DLD1 (cell line): Measurements from ENCODE around the gene ZNF764.
"Not testable (repeated sequence)": the region's sequence is repeated elsewhere in the genome, so short reads cannot be mapped to it uniquely, and the experiment has no call there.

Experiments used
- in situ Hi-C: cut with HindIII; loops from 2 replicates; pipeline ENCODE4 v1.10.0; 2017; ENCODE audit warnings: low sequenced_read_pairs

The ZNF764 gene

DNA sequence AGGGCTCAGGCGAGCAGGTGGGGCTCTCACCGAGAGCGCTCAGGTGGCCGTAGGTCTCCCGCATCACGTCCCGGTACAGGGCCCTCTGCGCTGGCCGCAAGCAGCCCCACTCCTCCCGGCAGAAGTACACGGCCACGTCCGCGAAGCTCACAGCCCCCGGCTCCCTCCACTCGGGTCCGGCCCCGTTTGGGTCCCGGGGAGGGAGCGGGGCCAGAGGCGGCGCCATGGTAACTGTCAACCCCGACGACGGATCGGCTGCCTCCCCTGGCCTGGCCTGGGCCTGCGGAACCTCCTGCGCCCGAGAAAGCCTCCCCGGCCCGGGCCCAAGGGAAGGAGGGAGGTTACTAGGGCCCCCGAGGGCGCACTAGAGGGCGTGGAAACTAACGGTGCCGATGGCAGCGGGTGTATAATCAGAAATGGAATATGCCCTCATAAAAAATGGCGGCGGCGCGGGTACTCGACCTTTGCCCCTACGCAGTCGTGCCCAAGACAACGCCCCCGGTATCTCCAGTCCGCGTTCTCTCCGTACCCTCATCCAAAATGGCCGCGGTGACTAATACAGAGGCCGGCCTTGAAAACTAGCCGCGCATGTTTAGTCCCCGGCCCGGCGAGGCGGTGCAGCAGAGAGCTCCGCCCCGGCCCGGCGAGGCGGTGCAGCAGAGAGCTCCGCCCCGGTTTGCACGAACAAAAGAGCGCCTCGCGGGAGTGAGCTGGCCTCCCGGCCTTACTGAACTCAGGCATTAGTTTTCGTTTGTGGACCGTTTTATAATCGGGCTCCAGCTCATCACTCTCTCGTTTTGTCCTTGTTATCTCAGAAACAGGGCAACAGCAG, at the start of gene ZNF764:
Gene ZNF764, minus strand, starts transcription at position 418 of the 832 bp plus-strand sequence. Its CDS starts 192 bp downstream, at position 226.
- in situ Hi-C loops, result no loop called here

DNA sequence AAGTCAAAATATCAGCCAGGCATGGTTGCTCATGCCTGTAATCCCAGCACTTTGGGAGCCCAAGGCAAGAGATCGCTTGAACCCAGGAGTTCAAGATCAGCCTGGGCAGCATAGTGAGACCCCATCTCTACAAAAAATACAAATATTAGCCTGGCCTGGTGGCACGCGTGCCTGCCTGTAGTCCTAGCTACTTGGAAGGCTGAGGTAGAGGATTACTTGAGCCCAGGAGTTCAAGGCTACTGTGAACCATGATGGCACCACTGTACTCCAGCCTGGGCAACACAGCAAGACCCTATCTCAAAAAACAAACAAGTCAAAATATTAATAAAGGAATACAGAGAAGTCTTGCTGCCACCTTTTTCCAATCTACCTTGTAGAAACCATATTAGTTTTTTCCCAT, 47.8 kb upstream of the ZNF764 start:
- in situ Hi-C loops, result no loop called here

DNA sequence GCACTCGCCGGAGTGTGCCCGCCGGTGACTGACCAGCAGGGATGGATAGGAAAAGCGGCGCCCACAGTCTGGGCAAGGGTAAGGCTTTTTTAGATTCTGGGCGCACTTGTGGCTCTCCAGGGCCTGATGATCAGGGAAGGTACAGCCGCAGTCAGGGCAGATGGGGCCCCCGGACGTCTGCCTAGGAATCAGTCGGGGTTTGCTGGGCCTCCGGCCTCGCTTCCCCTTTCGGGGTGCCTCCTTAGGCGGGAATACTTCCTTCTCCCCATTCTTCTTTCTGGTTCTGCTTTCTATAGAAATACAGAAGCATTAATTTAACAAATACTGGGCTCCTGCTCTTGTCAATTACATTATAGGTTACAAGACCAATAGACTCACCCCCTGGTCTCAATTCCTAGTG, 47.0 kb upstream of the ZNF764 start:
- in situ Hi-C loops, result no loop called here

DNA sequence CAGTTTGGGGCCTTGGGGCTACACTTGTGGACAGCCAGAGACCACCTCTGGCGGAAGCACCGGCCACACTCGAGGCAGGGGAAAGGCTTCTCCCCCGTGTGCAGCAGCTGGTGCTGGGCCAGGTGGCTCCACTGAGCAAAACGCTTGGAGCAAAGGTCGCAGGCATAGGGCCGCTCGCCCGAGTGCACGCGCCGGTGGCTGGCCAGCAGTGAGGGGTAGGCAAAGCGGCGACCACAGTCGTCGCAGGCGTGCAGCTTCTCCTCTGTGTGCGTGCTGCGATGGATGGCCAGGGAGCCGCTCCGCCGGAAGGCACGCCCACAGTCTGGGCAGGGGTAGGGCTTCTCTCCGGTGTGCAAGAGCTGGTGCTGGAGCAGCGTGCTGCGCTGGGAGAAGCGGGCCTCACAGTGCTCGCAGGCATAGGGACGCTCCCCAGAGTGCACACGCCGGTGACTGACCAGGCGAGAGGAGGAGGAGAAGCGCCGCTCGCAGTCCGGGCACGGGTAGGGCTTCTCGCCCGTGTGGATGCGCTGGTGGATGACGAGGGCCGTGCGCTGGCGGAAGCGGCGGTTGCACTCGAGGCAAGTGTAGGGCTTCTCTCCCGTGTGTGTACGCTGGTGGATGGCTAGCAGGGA, 46.3 kb upstream of the ZNF764 start:
- in situ Hi-C loops, result no loop called here

DNA sequence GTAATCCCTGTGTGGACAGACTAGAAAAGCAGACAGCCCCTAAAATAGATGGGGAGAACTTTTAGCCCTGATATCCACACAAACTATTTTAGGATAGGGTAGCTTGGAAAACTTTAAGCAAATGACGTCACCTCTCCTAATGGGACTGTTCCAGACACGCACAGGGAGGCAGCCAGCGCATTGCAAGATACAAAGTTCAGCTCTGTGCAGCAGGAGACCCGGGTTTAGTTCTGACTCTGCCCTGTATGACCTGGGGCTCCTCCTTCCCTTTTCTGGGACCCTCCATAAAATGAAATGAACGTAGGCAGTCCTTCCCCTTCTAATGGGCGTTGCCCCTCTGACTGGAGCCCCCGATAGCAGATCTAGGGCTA, 45.8 kb upstream of the ZNF764 start:
- in situ Hi-C loops, result no loop called here

DNA sequence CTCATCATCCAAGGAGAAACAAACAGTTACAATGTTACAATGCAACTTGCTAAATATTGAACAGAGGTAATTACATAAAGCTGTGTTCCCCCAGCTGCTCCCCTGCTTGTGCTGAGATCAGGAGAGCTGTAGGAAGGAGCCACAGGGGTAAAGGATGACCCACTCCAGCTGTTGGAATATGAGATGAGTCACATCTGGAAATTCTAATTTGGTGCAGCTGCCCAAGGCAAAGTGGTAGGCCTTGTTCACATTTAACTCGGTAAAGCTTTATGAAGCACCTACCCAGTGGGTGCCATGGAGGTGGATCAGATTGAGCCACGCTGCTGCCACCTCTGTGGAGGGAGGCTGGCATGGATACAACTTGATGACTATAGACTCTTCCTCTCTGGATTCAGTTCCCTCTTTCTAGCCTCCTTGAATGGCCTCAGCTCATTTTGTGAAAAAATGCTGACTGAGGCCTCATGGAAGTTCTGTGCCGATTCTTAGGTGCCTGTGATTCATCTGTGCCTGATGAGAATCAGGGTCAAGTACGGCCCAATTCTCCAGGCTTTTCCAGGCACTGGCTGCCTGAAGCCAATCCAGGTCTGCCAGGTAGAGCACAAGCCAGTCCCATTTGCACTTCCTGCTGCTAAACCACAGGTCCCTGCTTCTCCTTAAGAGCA, 44.6 kb upstream of the ZNF764 start:
- in situ Hi-C loops, result no loop called here

DNA sequence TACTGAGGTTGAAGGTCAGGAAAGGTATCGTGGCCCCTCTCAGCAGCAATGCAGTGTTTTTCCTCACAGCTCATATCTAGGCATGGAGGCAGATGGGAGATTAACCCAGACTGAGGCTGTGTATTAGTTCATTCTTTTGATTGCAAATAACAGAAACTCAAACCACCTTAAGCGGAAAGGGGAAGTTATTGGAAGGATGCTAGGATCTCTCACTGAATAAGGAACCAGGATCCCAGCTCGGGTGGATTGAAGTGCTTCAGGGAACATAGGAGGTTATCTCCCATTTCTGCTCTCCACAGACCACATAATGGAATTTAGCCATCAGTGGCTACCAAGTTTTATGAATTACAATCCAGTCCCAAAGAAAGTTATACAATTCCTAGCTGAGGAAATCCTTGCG, 43.8 kb upstream of the ZNF764 start:
- in situ Hi-C loops, result no loop called here

DNA sequence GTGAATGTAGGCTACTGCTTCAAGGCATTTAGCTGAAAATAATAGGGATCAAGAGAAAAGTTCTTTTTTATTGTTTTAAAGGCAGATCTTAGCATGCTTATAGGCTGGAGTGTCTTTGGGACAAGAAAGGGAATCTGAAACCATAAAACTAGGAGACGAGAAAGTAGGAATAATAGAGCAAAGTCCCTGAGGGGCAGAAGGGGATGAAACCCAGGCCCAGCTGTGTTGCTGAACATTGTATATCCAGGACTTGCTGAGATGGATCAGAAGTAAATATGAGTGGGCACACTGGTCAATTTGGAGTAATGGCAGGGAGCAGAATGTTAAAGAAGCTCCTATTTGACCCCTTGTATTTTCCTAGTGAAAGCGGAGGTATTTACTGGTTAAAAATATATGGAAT, 42.8 kb upstream of the ZNF764 start:
- in situ Hi-C loops, result no loop called here

DNA sequence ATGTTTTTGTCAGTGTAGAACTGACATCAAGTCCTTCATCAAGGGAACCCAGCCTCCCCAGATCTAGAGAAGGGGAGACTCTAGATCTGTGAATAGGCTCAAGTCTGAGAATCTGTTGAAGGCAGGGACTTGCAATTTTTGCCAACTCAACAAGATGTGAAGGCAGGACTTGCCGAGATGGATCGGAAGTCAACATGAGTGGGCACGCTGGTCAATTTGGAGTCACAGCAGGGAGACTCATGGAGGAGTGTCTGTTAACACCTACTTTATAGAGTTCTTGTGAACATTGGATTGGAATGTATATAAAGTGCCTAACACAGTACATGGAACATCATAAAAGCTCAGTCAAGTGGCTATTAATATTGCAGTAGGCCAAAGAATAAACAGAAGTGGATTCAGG, 42.0 kb upstream of the ZNF764 start:
- in situ Hi-C loops, result no loop called here

DNA sequence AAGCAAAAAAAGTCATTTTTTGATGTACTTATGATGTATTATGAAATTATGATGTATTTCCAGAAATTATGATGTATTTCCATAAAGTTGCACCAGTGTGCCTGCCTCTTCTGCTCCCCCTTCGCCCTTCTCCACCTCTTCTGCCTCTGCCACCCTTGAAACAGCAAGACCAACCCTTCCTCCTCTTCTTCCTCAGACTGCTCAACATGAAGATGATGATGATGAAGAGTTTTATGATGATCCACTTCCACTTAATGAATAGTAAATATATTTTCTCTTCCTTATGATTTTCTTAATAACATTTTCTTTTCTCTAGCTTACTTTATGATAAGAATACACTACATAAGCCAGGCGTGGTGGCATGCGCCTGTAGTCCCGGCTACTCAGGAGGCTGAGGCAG, 34.7 kb upstream of the ZNF764 start:
- in situ Hi-C loops, result no loop called here

DNA sequence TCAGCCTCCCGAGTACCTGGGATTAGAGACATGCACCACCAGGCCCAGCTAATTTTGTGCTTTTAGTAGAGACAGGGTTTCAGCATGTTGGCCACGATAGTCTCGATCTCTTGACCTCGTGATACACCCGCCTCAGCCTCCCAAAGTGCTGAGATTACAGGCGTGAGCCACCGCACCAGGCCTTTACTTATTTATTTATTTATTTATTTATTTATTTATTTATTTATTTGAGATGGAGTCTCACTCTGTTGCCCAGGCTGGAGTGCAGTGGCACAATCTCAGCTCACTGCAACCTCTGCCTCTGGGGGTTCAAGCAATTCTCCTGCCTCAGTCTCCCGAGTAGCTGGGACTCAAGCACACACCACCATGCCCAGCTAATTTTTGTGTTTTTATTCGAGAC, 32.7 kb upstream of the ZNF764 start:
- in situ Hi-C loops, result not testable (repeated sequence)

DNA sequence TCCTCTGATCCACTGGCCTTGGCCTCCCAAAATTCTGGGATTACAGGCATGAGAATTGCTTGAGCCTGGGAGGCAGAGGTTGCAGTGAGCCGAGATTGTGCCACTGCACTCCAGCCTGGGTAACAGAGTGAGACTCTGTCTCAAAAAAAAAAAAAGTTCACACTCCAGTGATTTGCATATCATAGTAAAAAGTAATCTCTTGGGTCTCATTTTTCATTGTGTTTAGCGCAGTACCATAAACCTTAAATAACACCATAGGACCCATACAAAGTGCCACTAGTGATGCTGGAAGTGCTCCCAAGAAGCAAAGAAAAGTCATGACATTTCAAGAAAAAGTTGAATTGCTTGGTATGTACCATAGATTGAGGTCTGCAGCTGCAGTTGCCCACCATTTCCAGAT, 31.4 kb upstream of the ZNF764 start:
- in situ Hi-C loops, result not testable (repeated sequence)

DNA sequence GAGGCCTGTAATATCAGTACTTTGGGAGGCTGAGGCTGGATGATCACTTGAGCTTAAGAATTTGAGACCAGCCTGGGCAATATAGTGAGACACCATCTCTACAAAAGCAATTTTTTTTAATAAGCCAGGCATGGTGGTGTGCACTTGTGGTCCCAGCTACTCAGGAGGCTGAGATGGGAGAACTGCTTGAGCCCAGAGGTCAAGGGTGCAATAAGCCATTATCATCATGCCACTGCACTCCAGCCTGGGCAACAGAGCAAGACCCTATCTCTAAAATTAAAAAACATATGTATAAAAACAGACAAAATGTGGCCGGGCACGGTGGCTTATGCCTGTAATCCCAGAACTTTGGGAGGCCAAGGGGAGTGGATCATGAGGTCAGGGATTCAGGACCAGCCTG, 30.5 kb upstream of the ZNF764 start:
- in situ Hi-C loops, result no loop called here

DNA sequence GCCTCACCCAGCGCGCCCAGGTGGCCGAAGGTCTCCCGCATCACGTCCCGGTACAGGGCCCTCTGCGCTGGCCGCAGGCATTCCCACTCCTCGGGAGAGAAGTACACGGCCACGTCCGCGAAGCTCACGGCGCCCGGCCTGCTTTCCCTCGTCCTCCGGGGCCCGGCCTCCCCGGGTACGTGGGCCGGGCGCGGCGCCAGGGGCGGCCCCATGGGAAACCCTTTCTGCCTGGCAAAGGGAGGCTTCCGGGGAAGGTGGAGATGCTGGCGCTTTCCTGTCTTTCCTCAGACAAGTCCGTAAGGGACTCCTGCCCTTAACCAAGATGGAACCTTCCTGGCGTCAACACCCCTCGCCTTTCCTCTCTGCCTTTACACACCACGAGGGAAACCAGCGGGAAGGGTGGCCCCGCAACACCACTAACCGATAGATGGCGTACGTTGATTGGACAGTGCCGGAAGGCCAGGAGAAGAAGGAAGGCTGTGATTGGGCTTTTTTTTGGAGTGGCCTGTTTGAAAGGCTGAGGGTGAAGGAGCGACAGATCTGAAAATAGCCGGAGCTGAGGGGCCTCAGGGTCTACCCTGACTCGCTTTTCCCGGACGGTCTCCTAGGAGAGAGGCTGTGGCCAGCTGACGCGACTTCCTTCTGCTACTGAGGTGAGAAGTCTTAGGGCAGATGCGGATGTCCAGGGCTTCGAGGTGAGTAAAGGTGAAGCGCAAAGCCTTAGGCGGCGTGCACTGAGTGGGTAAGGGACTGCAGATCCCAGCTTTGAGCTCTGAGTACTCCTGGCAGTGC, 27.4 kb upstream of the ZNF764 start, which contains the start of gene ZNF785:
Gene ZNF785, minus strand, starts transcription at position 298 of the 792 bp plus-strand sequence. Its CDS starts 86 bp downstream, at position 212.
- in situ Hi-C loops, result no loop called here

DNA sequence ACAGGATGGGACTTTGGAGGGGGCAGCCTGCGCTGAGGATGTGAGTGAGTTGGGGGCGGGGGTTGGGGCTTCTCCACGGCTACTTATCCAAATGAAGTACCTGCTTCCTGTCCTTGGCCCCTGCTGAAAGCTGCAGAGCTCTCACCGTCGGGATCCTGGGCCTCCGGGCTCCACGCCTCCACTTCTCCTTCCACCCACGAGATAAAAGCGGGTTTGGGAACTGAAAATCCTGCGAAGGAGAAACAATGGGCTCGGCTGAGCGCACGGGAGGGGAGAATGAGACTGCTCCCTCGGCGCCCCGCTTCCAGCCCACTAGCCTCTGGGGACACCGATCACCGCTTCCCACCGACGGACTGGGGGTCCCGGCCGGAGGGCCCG, 26.8 kb upstream of the ZNF764 start:
- in situ Hi-C loops, result no loop called here

DNA sequence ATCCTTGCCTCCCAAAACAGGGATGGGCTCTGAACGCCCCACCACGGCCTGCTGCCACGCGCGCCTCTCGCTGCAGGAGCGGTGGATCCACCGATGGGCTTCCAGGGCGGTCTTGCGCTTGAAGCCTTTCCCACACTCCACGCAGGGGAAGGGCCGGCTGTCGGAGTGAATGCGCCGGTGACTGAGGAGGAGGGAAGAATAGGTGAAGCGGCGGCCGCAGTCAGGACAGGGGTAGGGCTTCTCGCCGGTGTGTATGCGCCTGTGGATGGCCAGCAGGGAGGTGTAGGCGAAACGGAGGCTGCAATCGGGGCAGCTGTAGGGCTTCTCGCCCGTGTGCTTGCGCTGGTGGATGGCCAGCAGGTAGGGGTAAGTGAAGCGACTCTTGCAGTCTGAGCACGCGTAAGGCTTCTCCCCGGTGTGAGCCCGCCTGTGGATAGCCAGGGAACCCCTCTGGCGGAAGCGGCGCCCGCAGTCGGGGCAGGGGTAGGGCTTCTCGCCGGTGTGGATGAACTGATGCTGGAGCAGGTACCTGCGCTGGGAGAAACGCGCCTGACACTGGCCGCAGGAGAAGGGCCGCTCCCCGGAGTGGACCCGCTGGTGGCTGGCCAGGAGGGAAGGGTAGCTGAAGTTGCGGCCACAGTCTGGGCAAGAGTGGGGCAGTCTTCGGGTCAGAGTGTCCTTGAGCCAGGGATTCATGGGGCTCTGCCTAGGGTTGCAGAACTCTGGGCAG, 24.6 kb upstream of the ZNF764 start:
- in situ Hi-C loops, result no loop called here

DNA sequence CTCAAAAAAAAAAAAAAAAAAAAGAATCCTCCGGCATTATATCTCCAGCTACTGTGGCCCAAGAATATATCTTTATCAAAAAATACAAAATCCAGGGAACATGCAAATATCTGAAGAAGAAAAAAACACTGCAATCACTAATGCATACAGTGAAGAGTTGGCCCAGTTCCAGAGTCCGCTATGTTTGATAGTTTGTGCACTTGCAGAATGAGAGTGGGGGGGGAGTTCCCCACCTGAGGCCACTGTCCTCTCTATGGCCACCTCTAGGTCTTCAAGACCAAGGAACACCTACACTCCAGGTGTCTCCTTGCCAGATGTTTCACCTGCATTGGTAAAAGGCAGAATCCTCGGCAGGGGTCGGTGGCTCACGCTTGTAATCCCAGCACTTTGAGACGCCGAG, 23.3 kb upstream of the ZNF764 start:
- in situ Hi-C loops, result no loop called here

DNA sequence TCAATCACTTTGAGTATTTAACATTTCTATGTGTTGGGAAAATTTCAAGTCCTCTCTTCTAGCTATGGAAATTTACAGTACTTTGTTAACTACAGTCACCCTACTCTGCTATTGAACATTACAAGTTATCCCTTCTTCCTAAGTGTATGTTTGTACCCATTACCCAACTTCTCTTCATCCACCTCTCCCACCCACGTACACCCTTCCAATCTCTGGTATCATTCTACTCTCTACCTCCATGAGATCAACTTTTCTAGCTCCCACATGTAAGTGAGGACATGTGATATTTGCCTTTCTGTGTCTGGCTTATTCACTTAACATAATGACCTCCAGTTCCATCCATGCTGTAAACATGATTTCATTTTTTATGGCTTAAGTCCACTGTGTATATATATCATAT, 16.5 kb upstream of the ZNF764 start:
- in situ Hi-C loops, result no loop called here

DNA sequence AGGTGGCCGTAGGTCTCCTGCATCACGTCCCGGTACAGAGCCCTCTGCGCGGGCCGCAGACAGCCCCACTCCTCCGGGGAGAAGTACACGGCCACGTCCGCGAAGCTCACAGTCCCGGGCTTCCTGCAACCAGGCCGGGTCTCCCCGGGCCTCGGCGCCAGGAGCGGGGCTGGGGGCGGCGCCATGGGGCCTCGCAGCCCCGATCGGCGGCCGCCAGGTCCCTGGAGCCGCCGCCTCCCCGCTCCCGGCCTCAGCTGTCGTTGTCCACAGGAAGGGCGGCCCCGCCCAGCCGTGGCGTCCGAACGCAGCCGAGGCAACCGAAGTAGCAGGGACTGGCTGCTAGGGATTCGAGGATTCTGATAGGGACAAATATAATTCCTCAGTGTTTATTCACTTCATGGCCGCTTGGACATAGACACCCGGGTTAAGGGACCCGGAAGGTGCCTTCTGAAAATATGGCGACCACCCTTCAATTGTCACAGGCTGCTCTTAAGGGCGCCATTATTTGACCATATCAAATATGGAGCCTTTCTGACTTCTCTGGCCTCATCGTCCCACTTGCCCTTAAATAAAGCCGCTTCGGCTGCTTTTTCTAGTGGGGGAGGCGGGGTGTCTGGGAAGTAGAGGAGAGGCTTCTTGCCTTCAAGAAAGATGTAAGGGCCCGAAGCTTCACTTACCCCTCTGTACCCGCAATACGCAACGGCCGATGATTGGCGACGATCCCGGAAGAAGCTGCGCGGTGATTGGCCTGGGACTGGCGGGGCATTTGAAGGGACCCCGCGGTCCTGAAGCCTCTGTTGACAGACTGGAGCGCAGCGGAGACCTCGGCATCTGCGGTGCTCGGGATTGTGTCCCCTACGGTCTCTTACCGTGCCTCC, 13.5 kb upstream of the ZNF764 start, which contains the start of gene ZNF688:
Gene ZNF688, minus strand, starts transcription at position 270 of the 878 bp plus-strand sequence. Its CDS starts 85 bp downstream, at position 185.
- in situ Hi-C loops, result no loop called here
